ENCODE results near the gene C17orf100. TPM values are rescaled to one million over a fixed set of nuclear protein-coding genes. Genes with fewer than 3 reads are reported as not detected.

The C17orf100 gene
- total RNA-seq, 4 donors from 2014 or later: 0.81 to 3.3 (median 1.6) TPM

- intact Hi-C loops (cut with DNase I; ENCODE audit: low total_unique reads): no loop called here
- DNase-seq (ENCODE audit: low spot score in 2 of 2): no peak
Measured at GRCh38 chr17:6632530-6632929, 19.0 kb upstream of the C17orf100 start.

DNA sequence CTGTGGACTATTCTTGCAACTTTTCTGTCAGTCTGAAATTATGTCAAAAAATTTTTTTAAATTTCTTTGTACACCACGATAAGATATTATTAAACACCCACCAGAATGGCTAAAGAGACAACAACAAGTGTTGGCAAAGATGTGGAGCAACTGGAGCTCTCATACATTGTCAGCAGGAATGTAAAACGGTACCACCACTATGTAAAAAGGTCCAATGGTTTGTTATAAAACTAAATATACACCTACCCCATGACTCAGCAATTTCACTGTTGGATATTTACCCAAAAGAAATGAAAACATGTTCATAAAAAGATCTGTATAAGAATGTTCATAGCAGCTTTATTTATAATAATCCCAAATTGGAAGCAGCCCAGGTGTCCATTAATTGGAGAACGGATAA is 18.3 kb upstream of the C17orf100 start:
- 97 to 99% methylated on average over 3 of the region's 3 CpGs for WGBS, 2 donors

More at GRCh38 chr17:6632530-6632929, 19.0 kb upstream of the C17orf100 start:
- no peak overlapping the region for H3K4me3 ChIP-seq (ENCODE audit: low read depth, poor library complexity, severe bottlenecking)
- TF ChIP-seq, protein P1, sequence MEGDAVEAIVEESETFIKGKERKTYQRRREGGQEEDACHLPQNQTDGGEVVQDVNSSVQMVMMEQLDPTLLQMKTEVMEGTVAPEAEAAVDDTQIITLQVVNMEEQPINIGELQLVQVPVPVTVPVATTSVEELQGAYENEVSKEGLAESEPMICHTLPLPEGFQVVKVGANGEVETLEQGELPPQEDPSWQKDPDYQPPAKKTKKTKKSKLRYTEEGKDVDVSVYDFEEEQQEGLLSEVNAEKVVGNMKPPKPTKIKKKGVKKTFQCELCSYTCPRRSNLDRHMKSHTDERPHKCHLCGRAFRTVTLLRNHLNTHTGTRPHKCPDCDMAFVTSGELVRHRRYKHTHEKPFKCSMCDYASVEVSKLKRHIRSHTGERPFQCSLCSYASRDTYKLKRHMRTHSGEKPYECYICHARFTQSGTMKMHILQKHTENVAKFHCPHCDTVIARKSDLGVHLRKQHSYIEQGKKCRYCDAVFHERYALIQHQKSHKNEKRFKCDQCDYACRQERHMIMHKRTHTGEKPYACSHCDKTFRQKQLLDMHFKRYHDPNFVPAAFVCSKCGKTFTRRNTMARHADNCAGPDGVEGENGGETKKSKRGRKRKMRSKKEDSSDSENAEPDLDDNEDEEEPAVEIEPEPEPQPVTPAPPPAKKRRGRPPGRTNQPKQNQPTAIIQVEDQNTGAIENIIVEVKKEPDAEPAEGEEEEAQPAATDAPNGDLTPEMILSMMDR (IDR thresholded peaks at IDR 0.05): no peak
- no peak for TF ChIP-seq POLR2A (IDR thresholded peaks at IDR 0.05)

DNA sequence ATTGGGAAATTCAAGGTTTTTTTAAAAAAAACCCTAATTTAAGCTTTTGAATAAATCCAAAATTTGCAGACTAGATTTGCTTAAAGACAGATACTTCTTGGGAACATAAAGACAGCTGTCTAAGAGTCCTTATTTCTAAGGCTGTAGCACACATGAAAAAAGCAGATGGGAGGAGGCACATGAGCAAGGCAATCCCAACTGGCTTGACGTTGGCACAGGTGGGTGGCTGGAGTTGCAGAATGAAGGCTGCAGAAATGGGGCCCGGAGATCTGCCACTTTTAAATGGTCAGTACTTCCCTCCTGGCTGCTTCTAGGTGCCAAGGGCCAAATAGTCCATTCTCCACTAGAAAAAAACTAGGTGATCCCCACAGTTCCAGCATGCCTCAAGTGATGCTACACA is 15.5 kb upstream of the C17orf100 start:
- no peak for DNase-seq (ENCODE audit: low spot score in 2 of 2)

More for the DNA sequence above, 18.3 kb upstream of the C17orf100 start:
- intact Hi-C loops (cut with DNase I; ENCODE audit: low total_unique reads): no loop called here
- H3K4me3 ChIP-seq (ENCODE audit: low read depth, poor library complexity, severe bottlenecking): no peak overlapping the region
- no peak for TF ChIP-seq POLR2A (IDR thresholded peaks at IDR 0.05)
- TF ChIP-seq, protein P1 (IDR thresholded peaks at IDR 0.05): no peak
- no peak for DNase-seq (ENCODE audit: low spot score in 2 of 2)

DNA sequence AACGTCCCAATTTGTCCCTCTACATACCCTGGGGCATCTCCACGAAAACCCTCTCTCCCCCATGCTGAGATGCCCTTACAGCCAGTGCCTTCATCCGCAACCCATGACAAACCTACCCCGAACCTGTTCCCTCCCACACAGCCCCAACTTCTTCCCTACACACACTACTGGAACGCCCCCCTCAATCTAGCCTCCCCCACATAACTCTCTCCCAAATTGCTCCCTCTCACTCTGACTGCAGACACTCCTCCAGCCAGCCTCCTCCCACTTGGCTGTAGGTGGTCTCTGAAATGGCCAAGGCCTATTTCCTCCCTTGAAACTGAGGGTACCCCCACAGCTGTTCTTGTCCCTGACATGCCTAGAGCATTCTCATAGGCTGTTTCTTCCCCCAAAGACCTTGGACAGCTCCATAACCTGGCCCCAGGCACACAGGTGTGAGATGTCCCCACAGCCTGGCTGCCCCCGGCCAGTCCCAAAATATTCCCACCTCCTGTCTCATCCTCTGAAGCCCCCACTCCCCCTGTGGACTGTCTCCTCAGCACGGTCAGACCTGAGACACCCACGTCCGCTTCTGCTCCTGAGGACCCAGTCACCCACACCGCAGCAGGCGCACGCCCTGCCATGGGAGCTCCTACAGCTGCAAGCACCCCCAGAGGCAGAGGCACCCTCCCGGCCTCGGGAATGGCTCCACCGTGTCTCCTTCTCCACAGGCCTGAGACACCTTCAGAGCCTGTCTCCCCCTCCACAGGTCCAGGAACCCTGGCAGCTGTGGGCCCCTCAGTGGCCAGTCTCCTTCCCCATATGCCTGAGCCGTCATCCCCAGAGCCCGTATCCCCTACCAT is 14.7 kb upstream of the C17orf100 start:
- intact Hi-C loops (cut with DNase I; ENCODE audit: low total_unique reads): no loop called here
- TF ChIP-seq, protein P1 (IDR thresholded peaks at IDR 0.05): no peak
- no peak for TF ChIP-seq POLR2A (IDR thresholded peaks at IDR 0.05)
- no peak overlapping the region for H3K4me3 ChIP-seq (ENCODE audit: low read depth, poor library complexity, severe bottlenecking)
- 90 to 92% methylated on average over 17 of the region's 17 CpGs for WGBS, 2 donors
- DNase-seq (ENCODE audit: low spot score in 2 of 2): no peak

More for the DNA sequence above, 15.5 kb upstream of the C17orf100 start:
- H3K4me3 ChIP-seq (ENCODE audit: low read depth, poor library complexity, severe bottlenecking): no peak overlapping the region
- intact Hi-C loops (cut with DNase I; ENCODE audit: low total_unique reads): no loop called here
- WGBS, 2 donors: 63 to 67% methylated on average over 2 of the region's 2 CpGs
- TF ChIP-seq, protein P1 (IDR thresholded peaks at IDR 0.05): no peak
- no peak for TF ChIP-seq POLR2A (IDR thresholded peaks at IDR 0.05)

DNA sequence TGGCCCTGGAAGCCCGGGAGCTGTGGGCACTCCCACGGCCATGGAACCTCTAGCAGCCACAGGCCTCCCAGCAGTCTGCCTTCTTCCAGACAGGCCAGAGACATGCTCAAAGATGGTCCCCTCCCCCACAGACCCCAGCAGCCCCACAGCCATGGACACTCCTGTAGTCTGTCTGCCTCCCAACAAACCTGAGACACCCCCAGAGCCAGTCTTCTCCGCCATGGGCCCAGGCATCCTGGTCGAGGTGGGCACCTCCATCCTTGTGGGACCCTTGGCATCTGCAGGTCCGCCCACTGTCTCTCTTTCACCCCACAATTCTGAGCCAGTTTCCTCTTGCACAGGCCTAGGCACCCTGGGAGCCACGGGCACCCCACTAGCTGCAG is 14.1 kb upstream of the C17orf100 start:
- intact Hi-C loops (cut with DNase I; ENCODE audit: low total_unique reads): no loop called here
- no peak for DNase-seq (ENCODE audit: low spot score in 2 of 2)
- no peak overlapping the region for H3K4me3 ChIP-seq (ENCODE audit: low read depth, poor library complexity, severe bottlenecking)
- TF ChIP-seq, protein P1 (IDR thresholded peaks at IDR 0.05): no peak
- TF ChIP-seq POLR2A (IDR thresholded peaks at IDR 0.05): no peak
- WGBS, 2 donors: 86 to 95% methylated on average over 6 of the region's 6 CpGs

All from lower leg skin (tissue), 4 donors.